Adrenal gland (tissue), 5 donors: ENCODE measurements around the gene SELENOP.

Experiments
- POLR2A ChIP-seq, 2 donors: fragments of 450-650 bp; IDR thresholded peaks; one replicate each; pipeline ENCODE4 v1.6.1; 2017; ENCODE audit warnings: antibody characterized with exemption in 2 of 2, mild to moderate bottlenecking in 2 of 2, moderate library complexity in 1 of 2
- TF ChIP-seq, protein P1 (sequence below), 6 experiments: fragments of 450-650 bp in 4 of 6; fragments of 200-600 bp in 2 of 6; sonication (generic) in 1 of 6; IDR thresholded peaks; 1 replicate in 5 of 6; 2 replicates in 1 of 6; pipeline versions ENCODE4 v1.5.1 to v1.8.0; 2016 to 2021; ENCODE audit warnings: antibody characterized with exemption in 6 of 6, mild to moderate bottlenecking in 2 of 6, moderate library complexity in 1 of 6
- donor health status: DM: no; HTN: no; CAD: no.

GRCh38 chr5:42759456-42759855, 52.2 kb downstream of the SELENOP start:
- TF ChIP-seq, protein P1, sequence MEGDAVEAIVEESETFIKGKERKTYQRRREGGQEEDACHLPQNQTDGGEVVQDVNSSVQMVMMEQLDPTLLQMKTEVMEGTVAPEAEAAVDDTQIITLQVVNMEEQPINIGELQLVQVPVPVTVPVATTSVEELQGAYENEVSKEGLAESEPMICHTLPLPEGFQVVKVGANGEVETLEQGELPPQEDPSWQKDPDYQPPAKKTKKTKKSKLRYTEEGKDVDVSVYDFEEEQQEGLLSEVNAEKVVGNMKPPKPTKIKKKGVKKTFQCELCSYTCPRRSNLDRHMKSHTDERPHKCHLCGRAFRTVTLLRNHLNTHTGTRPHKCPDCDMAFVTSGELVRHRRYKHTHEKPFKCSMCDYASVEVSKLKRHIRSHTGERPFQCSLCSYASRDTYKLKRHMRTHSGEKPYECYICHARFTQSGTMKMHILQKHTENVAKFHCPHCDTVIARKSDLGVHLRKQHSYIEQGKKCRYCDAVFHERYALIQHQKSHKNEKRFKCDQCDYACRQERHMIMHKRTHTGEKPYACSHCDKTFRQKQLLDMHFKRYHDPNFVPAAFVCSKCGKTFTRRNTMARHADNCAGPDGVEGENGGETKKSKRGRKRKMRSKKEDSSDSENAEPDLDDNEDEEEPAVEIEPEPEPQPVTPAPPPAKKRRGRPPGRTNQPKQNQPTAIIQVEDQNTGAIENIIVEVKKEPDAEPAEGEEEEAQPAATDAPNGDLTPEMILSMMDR (IDR thresholded peaks at IDR 0.05) = no peak
- no peak for TF ChIP-seq POLR2A (IDR thresholded peaks at IDR 0.05)
